Adrenal gland (tissue), 5 donors: ENCODE measurements around the gene INSRR.

Experiments used
- CTCF ChIP-seq, 6 experiments: fragments of 450-650 bp in 4 of 6; fragments of 200-600 bp in 2 of 6; sonication (generic) in 1 of 6; IDR thresholded peaks; 1 replicate in 5 of 6; 2 replicates in 1 of 6; pipeline versions ENCODE4 v1.5.1 to v1.8.0; 2016 to 2021; ENCODE audit warnings: antibody characterized with exemption in 6 of 6, mild to moderate bottlenecking in 2 of 6, moderate library complexity in 1 of 6
- POLR2A ChIP-seq, 2 donors: fragments of 450-650 bp; IDR thresholded peaks; one replicate each; pipeline ENCODE4 v1.6.1; 2017; ENCODE audit warnings: antibody characterized with exemption in 2 of 2, mild to moderate bottlenecking in 2 of 2, moderate library complexity in 1 of 2
- donor health status: DM: no; HTN: no; CAD: no.

DNA sequence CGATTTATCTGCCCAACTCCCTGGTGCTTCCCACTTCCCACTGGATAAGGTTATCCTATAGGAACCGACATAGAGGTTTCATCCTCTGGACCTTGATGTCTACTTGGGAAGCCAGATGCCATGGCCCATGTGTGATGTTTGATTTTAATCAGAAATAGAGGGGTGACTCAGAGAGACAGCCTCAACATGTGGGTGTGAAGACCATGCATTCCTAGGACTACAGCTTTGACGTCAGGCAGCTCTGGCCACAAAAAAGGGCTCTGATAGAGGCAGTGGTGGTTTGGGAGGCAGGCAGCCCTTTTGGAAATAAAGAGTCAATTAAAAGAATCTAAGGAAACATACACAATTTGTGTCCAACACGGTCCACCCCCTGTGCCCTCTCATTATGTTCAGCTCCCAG lies 37.1 kb downstream of the INSRR start:
- no peak for TF ChIP-seq CTCF (IDR thresholded peaks at IDR 0.05)
- no peak for TF ChIP-seq POLR2A (IDR thresholded peaks at IDR 0.05)
